AG08396 (cell line): ENCODE results near the gene DNM3.

Source experiments
- DNase-seq: peaks from one replicate; pipeline ENCODE4 v3.0.0; 2012; ENCODE audit warnings: low spot score, mixed read lengths

Gene DNM3

DNA sequence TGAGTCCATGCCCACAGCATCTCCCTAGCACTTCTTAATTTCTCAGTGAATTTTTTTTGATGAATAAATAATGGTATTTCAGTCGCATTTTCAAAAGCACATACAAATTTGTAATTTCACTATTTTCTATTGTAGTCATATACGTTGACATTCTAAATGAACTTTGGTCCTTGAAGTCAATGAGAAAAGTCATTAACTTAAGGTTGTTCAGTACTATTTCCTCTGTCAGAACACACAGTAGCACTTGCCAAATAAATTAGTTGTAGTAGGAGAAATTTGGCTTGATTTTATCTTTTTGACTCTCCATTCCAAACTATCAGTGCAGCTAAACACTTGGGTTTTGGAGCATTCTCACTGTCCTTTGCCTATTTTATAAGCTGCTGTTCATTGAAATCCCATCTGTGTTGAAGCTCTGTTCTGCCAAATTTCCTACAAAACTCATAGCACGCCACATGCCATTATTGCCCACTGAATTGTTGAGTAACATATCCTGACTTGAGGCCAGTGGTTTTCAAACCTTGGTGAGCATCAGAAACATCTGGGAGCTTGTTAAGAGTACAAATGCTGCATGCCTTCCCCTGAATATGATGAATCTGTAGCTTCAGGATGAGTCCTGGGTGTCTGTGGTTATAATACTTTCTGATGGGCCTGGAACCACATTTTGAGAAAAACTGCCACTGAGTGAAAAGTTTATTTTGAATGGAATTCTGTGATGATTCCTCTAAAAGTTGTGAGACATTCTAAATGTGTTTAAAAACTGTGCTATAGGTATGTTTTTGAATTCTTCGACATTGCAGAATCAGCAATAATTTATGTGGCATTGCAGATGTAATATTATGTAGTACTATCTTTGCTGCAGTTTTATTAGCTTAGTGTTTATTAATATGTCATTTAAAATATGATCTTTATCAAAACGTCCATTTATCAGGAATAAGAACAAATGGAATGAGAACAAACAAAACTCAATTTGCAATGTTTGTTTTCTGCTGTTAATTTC lies 78.9 kb downstream of the DNM3 start:
- DNase-seq = no peak

DNA sequence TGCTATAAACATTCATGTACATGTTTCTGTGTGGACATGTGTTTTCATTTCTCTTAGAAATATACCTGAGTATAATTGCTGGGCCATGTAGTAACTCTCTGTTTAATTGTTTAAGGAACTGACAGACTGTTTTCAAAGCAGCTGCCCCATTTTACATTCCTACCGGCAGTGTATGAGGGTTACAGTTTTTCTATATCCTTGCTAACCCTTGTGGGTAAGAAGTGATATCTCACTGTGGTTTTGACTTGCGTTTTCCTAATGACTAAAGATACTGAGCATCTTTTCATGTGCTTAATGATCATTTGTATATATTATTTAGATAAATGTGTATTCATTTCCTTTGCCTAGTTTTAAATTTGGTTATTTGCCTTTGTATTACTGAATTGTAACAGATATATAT lies 81.7 kb downstream of the DNM3 start:
- DNase-seq = no peak

DNA sequence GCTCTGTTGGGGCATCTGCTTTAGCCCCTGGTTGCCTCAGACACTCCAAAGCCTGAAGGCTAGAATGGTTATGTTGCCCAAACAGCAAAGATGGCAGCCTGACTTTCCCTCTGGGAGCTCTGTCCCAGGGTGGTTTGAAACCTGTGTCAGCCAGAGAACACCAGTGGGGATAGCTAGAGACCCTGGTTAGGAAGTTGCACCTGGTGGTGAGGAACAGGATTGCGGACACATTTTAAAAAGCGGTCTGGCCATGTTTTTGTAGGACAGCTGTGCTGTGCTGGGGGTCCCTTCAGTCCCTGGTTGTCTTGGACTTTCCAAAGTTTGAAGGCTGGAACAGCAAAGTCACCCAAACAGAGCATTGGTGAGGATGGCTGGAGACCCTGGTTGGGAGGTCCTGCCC lies 87.8 kb downstream of the DNM3 start:
- no peak for DNase-seq

- no peak for DNase-seq
Measured at GRCh38 chr1:171931752-171932151, 90.5 kb downstream of the DNM3 start.

GRCh38 chr1:171934664-171935063 lies 93.4 kb downstream of the DNM3 start:
- no peak for DNase-seq

GRCh38 chr1:171935086-171935485 lies 93.8 kb downstream of the DNM3 start:
- DNase-seq = no peak

GRCh38 chr1:171935664-171936063 lies 94.4 kb downstream of the DNM3 start:
- no peak for DNase-seq

- DNase-seq = no peak
Measured at GRCh38 chr1:171937938-171938337, 96.6 kb downstream of the DNM3 start.

DNA sequence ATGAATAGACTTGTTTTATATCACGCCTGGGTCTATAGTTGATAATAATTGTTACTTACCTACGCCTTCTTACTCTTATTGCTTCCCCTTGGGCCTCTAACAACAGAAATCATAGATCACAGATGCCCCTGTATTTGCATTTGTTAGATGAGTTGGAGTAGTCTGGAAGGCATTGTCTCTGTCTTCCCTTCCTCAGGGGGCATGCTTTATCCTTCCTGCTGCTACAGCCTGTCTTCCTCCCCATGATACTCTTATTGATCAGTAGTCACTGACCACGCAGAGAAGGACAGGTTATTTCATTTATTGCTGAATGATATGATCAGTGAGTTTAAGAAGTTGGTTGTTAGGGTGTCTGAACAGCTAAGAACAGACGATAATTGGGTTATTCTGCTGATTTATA lies 98.4 kb downstream of the DNM3 start:
- DNase-seq = no peak

- no peak for DNase-seq
Measured at GRCh38 chr1:171940368-171940767, 99.1 kb downstream of the DNM3 start.

- DNase-seq = no peak
Measured at GRCh38 chr1:171941920-171942319, 100.6 kb downstream of the DNM3 start.

DNA sequence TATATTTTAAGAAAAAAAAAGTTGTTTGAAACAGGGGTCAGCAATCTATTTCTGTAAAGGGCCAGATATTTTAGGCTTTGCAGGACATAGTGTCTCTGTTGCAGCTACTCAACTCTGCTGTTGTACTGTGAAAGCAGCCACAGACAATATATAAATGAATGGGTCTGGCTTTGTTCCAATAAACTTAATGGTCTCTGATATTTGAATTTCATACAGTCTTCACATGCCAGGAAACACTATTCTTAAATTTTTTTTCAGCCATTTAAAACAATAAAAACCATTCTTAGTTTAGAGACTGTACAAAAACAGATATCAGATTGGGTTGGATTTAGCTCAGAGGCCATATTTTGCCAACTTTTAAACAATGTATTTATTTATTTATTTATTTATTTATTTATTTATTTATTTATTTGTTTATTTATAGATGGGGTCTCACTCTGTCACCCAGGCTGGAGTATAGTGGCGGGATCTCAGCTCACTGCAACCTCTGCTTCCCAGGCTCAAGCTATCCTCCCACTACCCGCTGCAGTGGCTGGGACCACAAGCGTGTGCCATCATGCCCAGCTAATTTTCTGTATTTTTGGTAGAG lies 102.8 kb downstream of the DNM3 start:
- no peak for DNase-seq

DNA sequence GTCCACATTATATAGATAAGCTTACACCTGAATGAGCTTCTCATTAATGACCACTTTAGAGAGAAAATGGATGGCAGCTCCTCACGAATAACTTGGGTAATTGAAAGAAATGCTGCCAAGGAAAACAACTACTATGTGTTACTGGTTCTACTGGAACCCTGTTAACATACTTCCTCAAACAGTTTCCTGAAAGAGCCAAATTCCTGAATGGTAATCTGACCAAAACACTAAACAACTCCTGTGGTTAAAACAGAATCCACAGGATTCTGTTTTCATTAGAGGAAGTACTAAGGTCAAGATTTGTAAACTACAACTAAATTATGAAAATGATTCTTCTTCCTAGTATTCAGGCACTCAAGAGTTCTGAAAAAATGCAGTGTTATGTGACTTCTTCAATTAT lies 107.2 kb downstream of the DNM3 start:
- no peak for DNase-seq

- DNase-seq = no peak
Measured at GRCh38 chr1:171949316-171949715, 108.0 kb downstream of the DNM3 start.

DNA sequence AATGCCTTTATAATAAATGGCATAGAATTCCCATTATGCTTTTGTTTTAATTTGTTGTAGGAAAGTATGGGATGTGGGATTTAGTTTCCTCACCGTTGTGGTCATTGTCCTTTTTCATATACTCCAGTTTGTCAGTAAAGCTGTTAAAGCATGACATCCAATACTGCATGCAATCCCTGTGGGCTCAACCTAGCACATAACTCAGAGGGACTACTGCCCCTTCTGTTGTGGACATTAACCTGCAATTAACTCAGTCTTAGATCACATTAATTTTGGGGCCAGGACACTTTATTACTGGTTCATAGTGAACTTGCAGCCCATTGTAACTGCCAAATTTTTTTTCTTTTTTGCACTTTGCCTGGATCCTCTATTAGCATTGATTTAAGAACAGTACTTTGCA lies 112.5 kb downstream of the DNM3 start:
- no peak for DNase-seq

GRCh38 chr1:171954361-171954760 lies 113.1 kb downstream of the DNM3 start:
- no peak for DNase-seq

DNA sequence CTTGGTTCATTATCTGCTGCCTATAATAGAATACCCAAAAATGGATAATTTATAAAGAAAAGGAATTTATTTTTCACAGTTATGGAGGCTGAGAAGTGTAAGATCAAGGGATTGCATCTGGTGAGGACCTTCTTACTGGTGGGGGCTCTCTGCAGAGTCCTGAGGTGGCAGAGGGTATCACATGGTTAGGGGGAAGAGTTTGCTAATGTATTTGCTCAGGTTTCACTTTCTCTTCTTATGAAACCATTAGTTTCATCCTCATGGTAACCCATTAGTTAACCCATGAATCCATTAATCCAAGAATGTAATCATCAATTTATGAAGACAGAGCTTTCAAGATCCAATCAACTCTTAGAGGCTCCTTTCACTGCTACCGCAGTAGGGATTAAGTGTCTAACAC lies 120.6 kb downstream of the DNM3 start:
- DNase-seq = no peak

DNA sequence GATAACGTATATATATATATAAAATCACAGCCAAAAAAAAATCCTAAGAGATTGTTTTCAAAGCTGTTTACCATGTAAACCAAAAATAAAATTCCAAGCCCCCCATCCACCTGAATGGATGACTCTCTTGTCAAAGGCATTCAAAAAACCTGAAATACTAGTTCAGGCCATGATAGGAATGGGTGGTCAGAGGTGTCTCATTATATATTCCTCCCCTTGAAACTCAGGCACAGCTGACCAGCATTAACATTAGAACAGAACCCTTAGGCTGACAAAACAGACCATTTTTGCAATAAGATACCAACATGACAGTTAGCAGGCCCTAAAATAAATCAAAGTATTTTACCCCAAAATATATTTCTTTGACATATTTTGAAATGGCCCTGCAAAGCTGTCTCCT lies 122.5 kb downstream of the DNM3 start:
- no peak for DNase-seq

DNA sequence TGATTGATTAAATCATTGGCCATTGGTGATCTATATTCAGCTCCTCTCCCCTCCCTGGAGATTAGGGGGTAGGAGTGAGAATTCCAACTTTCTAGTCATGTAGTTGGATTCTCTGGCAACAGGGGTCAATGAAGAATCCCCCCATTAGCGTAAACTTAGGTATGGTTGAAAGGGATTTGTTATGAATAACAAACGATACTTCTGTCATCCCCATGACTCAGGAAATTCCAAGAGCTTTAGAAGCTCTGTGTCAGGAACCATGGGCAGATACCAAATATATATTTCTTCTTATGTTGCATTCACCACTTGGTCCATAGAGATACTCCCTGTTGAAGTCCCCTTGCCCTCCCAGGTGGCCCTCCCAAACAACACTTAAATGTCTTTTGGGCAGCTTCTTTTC lies 124.5 kb downstream of the DNM3 start:
- DNase-seq = peak; percentile 13

DNA sequence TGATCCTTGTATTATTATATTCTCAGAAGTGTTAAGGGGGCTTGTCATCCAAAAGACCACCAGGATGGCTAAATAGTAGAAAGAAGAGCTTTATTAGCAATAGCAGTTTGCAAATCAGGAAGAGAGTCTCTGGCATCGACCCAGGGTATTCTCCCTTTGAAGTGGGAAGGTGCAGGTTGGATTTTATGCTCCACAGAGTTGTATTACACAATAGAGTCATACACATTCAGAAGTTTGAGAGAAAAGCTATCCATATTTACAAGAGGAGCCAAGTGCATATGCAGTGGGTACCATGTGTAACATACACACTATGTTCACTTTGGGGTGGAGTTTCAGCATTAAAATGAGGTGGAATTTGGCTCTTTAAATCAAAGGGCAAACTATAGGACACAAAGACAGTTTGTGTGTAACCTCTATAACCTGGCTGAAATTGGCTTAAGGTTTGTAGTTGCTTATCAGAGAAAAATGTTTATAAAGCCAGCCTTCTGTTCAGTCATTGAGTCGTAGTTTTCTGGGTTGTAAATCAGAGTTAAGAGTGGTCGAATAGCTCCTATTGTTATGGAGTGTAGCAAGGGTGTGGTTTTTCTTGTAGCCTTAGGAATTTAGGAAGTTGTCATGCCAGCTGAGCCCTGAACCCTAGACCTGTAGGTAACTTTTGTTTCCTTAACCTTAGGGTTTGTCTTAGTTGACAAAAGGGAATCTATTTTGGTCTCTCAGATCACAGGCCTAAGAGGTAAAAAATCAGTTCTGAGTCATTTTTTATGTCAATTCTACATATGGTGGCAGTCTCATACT lies 125.3 kb downstream of the DNM3 start:
- DNase-seq = no peak

GRCh38 chr1:171969226-171969625 lies 127.9 kb downstream of the DNM3 start:
- no peak for DNase-seq

GRCh38 chr1:171969813-171970212 lies 128.5 kb downstream of the DNM3 start:
- DNase-seq = no peak

DNA sequence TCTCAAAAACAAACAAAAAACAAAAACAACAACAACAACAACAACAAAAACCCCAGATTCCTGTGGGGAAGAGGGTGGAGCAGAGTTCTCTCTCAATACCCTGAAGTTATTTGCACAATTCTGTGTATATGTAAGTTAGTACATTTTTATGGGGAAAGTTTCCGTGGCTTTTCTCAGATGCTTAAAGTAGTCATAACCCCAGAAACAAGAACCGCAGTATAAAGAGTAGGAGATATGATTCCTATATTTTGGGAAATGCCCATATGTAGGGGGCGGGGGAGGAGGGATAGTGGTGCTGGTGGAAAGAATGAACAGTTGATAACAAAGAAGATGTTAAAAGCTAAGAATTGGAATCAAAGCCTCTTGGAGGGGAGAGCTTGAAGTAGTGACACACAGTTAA lies 131.5 kb downstream of the DNM3 start:
- DNase-seq = no peak
